GDM1 (cell line): Measurements from ENCODE around the gene HOXD13.

Experiments
- DNase-seq: peaks from one replicate; lab custom pipeline; 2025; lab: John Stamatoyannopoulos, UW

The HOXD13 gene

GRCh38 chr2:176132205-176133171 is 40.0 kb downstream of the HOXD13 start:
- DNase-seq, result no peak

DNA sequence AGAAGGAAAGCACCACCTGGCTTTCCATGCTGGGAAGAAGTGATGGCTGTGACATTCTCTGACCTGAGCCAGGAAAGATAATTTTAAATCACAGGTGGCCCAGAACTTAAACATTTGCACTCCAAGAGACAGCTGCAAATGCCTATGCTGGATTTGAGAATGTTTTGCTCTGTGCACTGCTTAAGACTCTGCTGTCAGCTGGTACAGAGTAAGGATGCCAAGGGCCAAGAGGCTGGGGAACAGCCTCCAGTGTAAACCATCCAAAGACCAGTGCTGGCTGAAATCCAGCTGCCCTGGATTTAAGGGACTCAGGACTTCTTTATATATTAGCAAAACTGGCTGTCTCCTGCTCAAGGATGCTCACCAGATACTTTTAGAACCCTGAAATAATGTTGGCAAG is 40.9 kb downstream of the HOXD13 start:
- no peak for DNase-seq

DNA sequence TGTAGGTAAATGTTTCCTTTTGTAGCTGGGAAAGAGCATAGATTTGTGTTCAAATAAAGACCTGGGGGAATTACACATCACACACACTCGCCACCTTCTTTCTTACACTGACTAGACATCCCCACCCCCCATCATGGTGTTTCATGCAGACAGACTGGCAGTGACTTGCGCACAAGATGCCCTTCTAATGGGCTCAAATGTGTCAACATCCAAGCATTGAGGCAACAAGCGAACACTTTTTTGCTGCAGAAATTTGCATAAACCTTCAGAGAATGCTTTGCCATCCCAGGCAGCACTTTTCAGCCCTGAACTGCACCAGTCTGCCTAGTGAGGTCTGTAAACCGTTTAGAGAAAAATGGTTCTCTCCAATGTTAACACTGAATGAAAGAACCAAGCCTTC is 41.5 kb downstream of the HOXD13 start:
- DNase-seq, result no peak

- DNase-seq, result no peak
These were observed 42.5 kb downstream of the HOXD13 start for GRCh38 chr2:176135035-176135440.

DNA sequence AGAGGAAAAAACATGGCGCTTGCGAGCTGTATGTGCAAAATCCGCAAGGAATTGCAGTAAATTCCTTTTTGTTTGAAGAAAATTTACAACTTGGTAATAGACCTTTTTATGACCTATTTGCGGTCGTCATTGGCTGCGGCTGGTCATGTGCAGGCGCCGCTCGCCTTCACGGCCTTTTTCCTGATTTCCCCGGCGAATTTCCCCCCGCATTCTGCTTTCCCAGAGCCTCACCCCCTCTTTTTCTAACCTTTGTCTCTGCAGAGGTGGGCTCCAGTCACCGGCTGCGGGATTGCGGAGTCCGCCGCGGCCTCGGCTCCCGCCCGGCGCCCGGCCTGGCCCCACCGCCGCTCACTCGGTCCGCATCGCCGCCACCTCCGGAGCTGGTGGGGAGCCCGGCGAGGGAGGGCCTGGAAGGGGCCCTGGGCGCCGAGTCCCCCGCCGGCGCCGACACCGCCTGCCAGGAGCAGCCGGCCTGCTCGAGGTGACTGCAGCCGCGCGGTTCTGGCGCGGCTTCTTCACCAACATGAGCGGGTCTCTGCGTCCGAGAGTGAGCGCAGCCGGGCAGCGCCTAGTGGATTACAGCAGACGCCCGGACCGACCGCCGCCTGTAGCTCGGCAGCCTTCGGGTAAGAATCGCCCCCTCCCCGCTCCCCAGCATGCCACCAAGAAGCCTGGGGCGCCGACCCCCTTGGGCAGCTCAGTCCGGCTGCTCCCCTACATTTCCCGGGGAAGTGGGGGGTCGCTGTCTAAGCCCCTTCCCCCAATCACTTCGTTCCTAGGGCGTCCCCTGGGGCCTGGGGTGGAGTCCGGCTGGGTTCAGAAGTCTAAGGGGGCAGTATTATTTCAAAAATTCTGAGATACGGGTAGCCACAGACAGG is 44.1 kb downstream of the HOXD13 start:
- no peak for DNase-seq

DNA sequence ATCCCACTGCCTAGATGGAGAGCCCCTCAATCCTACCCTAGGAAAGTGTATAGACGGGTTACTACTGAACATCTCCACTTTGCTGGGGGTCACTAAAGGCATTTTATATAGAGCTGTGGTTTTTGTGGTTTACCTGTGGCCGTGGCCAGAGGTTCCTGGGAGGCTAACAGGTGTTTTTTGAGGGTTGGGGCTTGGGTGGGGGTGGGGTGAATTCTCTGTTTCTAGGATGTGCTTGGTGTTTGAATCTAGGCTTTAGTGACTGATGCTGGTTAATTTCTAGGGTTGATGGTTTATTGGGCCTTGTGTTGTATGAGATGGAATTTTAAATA is 44.7 kb downstream of the HOXD13 start:
- no peak for DNase-seq

GRCh38 chr2:176137906-176138305 is 45.4 kb downstream of the HOXD13 start:
- DNase-seq, result no peak

DNA sequence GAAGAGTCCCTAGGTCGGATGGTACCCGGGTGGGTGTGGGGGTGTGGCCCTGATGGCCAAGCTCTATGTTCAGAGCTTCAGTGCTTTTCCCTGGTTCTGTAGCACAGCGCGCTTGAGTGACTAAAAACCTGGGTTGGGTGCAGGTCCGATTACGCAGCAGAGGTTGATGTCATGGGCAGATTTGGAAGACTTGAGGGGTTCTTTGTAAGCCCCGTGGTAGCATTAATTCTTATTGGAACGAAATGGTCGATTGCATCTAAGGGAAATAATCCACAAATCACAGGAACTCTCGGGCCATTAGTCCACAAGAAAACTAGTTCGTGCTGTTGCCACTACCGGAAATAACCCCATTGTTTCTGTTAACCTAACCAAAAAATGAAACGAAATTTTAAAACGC is 46.0 kb downstream of the HOXD13 start:
- no peak for DNase-seq

DNA sequence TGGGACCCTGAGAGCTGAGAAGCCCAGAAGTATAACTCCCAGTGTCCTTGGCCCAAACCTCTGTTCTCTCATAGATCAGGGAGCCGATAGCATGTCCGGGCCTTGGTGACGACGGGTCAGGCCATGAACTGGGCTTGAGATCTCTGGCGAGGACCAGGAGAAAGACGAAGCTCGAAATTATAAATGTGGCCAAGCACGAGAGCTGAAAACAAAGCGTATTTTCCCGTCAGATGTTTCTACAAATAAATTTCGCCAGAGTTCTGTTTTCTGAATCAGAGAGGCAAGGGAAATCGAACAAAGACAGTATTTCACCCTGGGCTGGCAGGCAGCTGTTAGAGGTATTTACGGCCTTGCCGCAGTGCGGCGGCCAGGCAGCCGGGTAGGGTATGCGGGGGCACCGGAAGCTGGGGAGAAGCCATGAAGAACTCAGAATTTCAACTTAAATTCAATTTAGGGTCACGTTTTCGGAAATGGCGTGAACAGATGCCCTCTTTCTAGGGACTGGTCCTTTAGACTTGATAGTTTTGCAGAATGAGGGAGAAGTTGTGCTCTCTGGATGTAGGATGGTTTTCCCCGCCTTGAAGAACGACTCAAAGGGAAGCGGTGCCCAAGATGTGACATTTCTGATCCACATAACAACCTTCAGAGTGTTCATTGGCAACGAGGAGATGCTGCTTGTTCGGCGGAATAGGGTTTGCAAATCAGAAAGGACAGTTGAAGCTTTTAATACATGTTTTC is 46.6 kb downstream of the HOXD13 start:
- DNase-seq, result no peak

DNA sequence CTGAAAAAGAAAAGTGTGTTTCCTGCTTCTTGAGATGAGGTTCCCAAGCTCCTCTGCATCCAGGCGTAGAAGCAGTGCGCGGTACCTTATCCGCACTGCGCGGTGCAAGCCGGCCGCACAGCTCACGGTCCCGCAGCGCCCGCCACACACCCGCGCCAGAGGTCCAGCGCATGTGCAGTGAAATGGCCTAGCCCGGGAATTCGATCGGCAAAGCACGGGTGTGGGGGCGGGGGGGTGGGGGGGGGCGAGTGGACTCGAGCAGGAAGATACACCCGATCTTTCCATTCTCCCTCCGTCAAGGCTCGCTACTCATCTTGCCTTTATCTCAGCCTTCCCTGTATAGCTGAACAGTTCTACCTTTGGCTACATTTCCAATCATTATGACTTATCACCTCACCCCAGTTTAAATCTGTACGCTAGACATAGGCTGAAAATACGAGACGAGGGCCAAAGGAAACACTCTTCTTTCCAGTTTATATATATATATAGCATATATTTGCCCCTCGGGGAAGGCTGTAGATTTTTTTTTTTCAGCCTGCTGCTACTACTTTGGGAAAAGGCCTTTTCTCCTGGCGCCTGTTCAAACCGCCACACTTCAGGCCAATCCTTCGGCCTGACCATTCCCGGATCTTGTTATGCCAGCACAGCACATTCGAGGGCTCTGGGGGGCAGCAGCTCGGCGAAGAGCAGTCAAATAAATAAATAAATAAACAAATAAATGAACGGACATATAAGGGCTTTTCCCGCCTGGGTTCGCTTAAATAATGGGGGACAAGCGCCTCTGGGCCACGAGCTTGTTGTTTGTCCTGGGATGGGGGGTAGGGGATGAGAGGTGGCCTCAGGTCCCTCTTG is 47.4 kb downstream of the HOXD13 start:
- no peak for DNase-seq

GRCh38 chr2:176140513-176141317 is 48.2 kb downstream of the HOXD13 start:
- peak; percentile 62 for DNase-seq

DNA sequence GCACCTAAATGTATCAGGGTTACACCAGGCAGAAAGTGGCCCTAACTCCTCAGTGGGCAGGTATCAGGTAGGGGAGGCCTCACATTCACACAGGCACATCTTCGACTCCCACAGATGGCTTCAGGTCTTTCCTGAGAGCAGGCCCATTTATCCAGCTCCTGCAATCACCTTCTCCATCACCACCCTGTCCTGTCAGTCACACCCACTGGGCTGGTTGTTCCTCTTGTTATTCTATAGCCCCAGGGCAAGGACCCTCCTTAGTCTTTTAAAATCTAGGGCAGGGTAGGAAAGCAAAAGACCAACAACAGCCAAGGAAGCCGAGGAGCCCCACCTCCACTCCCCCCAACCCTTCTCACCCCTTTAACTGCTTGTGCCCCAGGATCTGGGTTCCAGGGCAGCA is 49.8 kb downstream of the HOXD13 start:
- no peak for DNase-seq
